ENCODE measurements around the gene JAG2.

JAG2 gene

GRCh38 chr14:105146976-105147635, 21.5 kb downstream of the JAG2 start:
- no peaks in the 10 kb centered on the region; the same call in 1 of the 2 replicates for H4K20me1 ChIP-seq (ENCODE audit: insufficient read depth, low read length)
- H3K27me3 ChIP-seq (ENCODE audit: insufficient read depth, low read length, poor library complexity) = no peaks in the 10 kb centered on the region
- no peak overlapping the region for H3K9ac ChIP-seq (ENCODE audit: low read depth, low read length)
- H2AFZ ChIP-seq (ENCODE audit: low read depth, low read length) = no peak overlapping the region
- no peak for TF ChIP-seq CTCF (IDR thresholded peaks at IDR 0.05; ENCODE audit: borderline replicate concordance, extremely low read depth, low read length, poor library complexity, severe bottlenecking)
- TF ChIP-seq EZH2 (IDR thresholded peaks at IDR 0.05; ENCODE audit: borderline replicate concordance, low read depth, low read length, severe bottlenecking) = no peak
- H3K9me3 ChIP-seq (ENCODE audit: insufficient read depth, low read length, severe bottlenecking) = no peaks in the 10 kb centered on the region
- H3K4me1 ChIP-seq (ENCODE audit: insufficient read depth, low read length) = no peaks in the 10 kb centered on the region
- H3K36me3 ChIP-seq (ENCODE audit: insufficient read depth, low read length) = no peaks in the 10 kb centered on the region
- no peak overlapping the region for H3K4me2 ChIP-seq (ENCODE audit: insufficient read depth, low read length)
- no peak for DNase-seq
- no peak overlapping the region for H3K27ac ChIP-seq (ENCODE audit: low read length)
- no peak overlapping the region for H3K4me3 ChIP-seq (ENCODE audit: low read depth in 1 of 2, low read length in 2 of 2)
- no peaks in the 10 kb centered on the region for H3K79me2 ChIP-seq (ENCODE audit: insufficient read depth, low read length)
- ATAC-seq (ENCODE audit: insufficient read depth, low read depth) = no peak

DNA sequence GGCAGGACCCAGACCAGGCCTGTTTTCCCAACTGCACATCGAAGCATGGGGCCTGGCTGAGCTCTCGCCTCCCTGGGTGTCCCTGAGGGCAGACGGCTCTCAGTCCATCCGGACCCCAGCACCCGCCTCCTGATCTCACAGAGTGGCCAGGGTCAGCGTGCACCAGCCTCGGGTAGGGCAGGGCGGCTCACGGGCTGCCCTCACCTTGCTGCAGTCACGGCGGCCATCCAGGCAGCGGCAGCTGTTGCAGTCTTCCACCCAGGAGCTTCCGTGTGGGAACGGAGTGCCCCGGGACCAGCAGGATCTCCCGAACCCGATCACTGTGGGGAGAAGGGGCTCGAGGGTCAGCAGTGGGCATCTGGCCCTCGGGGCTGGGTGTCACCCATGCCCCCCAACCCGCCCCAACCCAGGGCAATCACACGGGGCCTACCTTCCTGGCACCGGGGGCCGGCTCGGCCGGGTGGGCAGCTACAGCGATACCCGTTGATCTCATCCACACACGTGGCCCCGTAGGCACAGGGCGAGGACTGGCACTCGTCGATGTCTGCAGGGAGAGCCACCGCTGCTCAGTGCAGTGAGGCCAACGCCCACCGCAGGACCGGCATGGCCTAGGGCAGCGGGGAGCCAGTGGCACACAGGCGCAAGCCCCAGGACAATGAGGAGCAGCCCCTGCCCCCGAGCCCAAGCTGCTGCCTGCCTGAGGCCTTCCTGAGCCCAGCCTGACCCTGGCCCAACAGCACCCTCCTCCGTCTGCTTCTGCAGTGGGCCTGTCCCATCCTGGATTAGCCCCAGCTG, 22.2 kb downstream of the JAG2 start:
- DNase-seq (no peak), ATAC-seq (ENCODE audit: insufficient read depth, low read depth) (no peak)
- Histone ChIP-seq H3K36me3 (ENCODE audit: insufficient read depth, low read length) (no peaks in the 10 kb centered on the region), H2AFZ (ENCODE audit: low read depth, low read length) (no peak overlapping the region), H3K27ac (ENCODE audit: low read length) (no peak overlapping the region), H3K27me3 (ENCODE audit: insufficient read depth, low read length, poor library complexity) (no peaks in the 10 kb centered on the region), H3K9ac (ENCODE audit: low read depth, low read length) (no peak overlapping the region), H3K4me3 (ENCODE audit: low read depth in 1 of 2, low read length in 2 of 2) (no peak overlapping the region), H3K79me2 (ENCODE audit: insufficient read depth, low read length) (no peaks in the 10 kb centered on the region), H4K20me1 (ENCODE audit: insufficient read depth, low read length) (no peaks in the 10 kb centered on the region; the same call in 1 of the 2 replicates), H3K4me2 (ENCODE audit: insufficient read depth, low read length) (no peak overlapping the region), H3K4me1 (ENCODE audit: insufficient read depth, low read length) (no peaks in the 10 kb centered on the region), H3K9me3 (ENCODE audit: insufficient read depth, low read length, severe bottlenecking) (no peaks in the 10 kb centered on the region)
- TF ChIP-seq EZH2 (IDR thresholded peaks at IDR 0.05; ENCODE audit: borderline replicate concordance, low read depth, low read length, severe bottlenecking) (no peak), CTCF (IDR thresholded peaks at IDR 0.05; ENCODE audit: borderline replicate concordance, extremely low read depth, low read length, poor library complexity, severe bottlenecking) (no peak)

- Histone ChIP-seq H3K9me3 (ENCODE audit: insufficient read depth, low read length, severe bottlenecking) (peaks cover under 1% of the 10 kb centered on the region), H3K27ac (ENCODE audit: low read length) (no peak overlapping the region), H2AFZ (ENCODE audit: low read depth, low read length) (no peak overlapping the region), H3K27me3 (ENCODE audit: insufficient read depth, low read length, poor library complexity) (no peaks in the 10 kb centered on the region), H3K4me1 (ENCODE audit: insufficient read depth, low read length) (no peaks in the 10 kb centered on the region), H3K4me3 (ENCODE audit: low read depth in 1 of 2, low read length in 2 of 2) (no peak overlapping the region), H3K9ac (ENCODE audit: low read depth, low read length) (no peak overlapping the region), H3K79me2 (ENCODE audit: insufficient read depth, low read length) (no peaks in the 10 kb centered on the region), H3K4me2 (ENCODE audit: insufficient read depth, low read length) (no peak overlapping the region), H3K36me3 (ENCODE audit: insufficient read depth, low read length) (no peaks in the 10 kb centered on the region), H4K20me1 (ENCODE audit: insufficient read depth, low read length) (no peaks in the 10 kb centered on the region; the same call in 1 of the 2 replicates)
- DNase-seq (no peak), ATAC-seq (ENCODE audit: insufficient read depth, low read depth) (no peak)
- TF ChIP-seq EZH2 (IDR thresholded peaks at IDR 0.05; ENCODE audit: borderline replicate concordance, low read depth, low read length, severe bottlenecking) (no peak), CTCF (IDR thresholded peaks at IDR 0.05; ENCODE audit: borderline replicate concordance, extremely low read depth, low read length, poor library complexity, severe bottlenecking) (no peak)
These were observed 23.0 kb downstream of the JAG2 start for GRCh38 chr14:105145381-105146180.

Data from DND-41 (cell line).